ENCODE results near the gene KIF13A. TPM values are rescaled to one million over a fixed set of nuclear protein-coding genes. Genes with fewer than 3 reads are reported as not detected.

The KIF13A gene
- total RNA-seq, 2 experiments from 2014 or later: 0.91 to 1.4 TPM

DNA sequence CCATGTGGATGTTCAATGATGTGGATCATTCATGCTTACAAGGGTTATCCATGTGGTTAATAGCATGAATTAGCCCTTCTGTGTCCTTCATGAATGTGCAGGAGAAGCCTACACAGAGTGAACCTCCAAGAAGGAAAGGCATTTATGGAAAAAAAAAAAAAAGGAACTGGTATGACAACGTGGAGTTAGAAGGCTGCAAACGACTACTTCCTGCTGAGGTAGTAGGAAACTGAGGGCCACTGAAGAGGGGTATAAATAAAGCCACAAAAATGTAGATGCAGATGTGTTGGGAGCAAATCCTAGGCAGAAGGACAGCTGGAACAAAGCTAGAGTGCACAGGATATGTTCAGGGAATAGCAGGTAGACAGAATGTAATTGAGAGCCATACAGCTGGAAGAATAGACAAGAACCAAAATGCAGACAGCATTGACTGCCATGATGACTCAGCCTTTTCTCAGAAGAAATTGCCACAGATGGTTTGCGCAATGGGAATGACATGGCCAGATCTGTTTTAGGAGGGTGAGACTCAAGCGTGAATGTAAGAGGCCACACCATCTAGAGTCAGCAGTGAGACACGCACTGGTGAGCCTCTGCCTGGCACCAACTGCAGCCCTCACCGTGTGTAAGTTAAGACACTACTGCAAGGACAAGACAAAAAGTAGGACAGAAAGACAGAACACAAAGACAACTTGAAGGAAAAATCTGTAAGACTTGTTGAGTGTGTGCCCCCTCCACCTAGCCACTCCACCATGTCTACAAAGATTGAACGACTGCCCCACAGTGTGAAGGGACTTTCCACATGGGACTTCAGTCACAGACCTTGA lies 79.8 kb downstream of the KIF13A start:
- Mint-ChIP-seq H3K36me3 (ENCODE audit: low read depth) (no peaks in the 10 kb centered on the region), H3K4me1 (ENCODE audit: low read depth) (peaks cover 4% of the 10 kb centered on the region), H3K27ac (no peak overlapping the region), H3K4me3 (no peak overlapping the region), H3K27me3 (peaks cover 13% of the 10 kb centered on the region), H3K9me3 (no peaks in the 10 kb centered on the region)
- peak in 3 of 14 experiments; percentile 21 to 75 (median 66) for DNase-seq
- H3K9me3 ChIP-seq (ENCODE audit: control insufficient read depth in 1 of 2, insufficient read depth in 1 of 2, low read length in 2 of 2): peaks cover 0 to 4% of the 10 kb centered on the region in 2 experiments
- ChIA-PET CTCF (no interaction called here), POLR2A (no interaction called here)
- H3K27ac ChIP-seq (ENCODE audit: low read depth in 1 of 2, low read length in 2 of 2): no peak overlapping the region
- TF ChIP-seq, protein P1, sequence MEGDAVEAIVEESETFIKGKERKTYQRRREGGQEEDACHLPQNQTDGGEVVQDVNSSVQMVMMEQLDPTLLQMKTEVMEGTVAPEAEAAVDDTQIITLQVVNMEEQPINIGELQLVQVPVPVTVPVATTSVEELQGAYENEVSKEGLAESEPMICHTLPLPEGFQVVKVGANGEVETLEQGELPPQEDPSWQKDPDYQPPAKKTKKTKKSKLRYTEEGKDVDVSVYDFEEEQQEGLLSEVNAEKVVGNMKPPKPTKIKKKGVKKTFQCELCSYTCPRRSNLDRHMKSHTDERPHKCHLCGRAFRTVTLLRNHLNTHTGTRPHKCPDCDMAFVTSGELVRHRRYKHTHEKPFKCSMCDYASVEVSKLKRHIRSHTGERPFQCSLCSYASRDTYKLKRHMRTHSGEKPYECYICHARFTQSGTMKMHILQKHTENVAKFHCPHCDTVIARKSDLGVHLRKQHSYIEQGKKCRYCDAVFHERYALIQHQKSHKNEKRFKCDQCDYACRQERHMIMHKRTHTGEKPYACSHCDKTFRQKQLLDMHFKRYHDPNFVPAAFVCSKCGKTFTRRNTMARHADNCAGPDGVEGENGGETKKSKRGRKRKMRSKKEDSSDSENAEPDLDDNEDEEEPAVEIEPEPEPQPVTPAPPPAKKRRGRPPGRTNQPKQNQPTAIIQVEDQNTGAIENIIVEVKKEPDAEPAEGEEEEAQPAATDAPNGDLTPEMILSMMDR (IDR thresholded peaks at IDR 0.05): no peak
- H3K4me1 ChIP-seq (ENCODE audit: insufficient read depth, low read length): no peaks in the 10 kb centered on the region
- ATAC-seq (ENCODE audit: poor library complexity): no peak
- H3K36me3 ChIP-seq (ENCODE audit: insufficient read depth, low read length): no peaks in the 10 kb centered on the region
- H3K27me3 ChIP-seq (ENCODE audit: control insufficient read depth in 1 of 2, insufficient read depth in 2 of 2, low read length in 2 of 2): peaks cover 4 to 7% of the 10 kb centered on the region in 2 experiments
- no peak overlapping the region for H3K4me3 ChIP-seq (ENCODE audit: low read length)
- intact Hi-C loops (cut with DNase I, micrococcal nuclease): loop anchor here in 1 of 2 experiments (10.0 kb wide), 1 partner anchor 373 kb away; no protein-coding TSS in a partner anchor

DNA sequence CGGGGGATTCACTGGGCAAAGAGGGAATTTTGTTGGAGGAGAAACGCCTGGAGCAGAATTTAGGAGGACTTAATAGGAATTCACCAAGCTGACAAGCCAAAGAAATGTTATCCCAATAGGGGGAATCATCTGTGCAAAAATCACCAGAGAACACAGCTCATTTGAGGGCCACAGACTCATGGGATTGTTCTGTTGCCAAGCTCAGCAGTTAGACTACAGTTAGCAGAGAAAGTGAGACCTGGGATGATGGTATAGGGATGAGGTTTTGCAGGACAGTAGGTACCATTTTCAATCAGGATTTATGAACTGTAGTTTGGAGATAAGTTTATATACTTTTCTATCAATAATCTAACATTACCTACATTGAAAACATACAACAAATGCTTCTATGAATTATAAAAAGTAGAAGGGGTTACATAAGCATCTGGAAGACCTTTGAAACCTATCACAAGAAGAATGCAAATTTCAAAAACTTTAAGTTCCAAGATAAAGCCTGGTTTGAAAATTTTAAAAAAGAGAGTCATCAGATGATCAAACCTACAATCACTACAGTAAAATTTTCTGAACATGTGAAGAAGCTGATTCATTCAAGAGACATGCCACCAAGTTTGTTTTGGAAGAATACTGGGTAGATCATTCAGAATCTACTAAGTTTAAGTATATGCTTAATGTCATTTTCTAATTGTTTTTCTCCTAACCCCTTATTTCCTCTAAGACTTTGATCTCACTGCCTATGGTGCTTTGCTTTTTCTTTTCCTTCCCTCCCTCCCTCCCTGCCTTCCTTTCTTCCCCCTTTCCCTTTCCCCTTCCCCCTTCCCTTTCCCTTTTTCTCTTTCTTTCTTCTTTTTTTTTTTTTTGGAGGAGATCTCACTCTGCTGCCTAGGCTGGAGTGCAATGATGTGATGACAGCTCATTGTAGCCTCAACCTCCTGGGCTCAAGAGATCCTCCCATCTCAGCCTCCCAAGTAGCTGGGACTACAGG lies 81.5 kb downstream of the KIF13A start:
- intact Hi-C loops (cut with DNase I, micrococcal nuclease): loop anchor here in 1 of 2 experiments (10.0 kb wide), 1 partner anchor 371 kb away; no protein-coding TSS in a partner anchor
- ATAC-seq (ENCODE audit: poor library complexity) (no peak), DNase-seq (no peak)
- H3K27ac ChIP-seq (ENCODE audit: low read depth in 1 of 2, low read length in 2 of 2): no peak overlapping the region
- TF ChIP-seq, protein P1 (IDR thresholded peaks at IDR 0.05): no peak
- H3K36me3 ChIP-seq (ENCODE audit: insufficient read depth, low read length): no peaks in the 10 kb centered on the region
- POLR2A ChIA-PET: no interaction called here
- H3K9me3 Mint-ChIP-seq: no peaks in the 10 kb centered on the region
- H3K27ac Mint-ChIP-seq: no peak overlapping the region
- H3K4me3 Mint-ChIP-seq: no peak overlapping the region
- no peaks in the 10 kb centered on the region for H3K4me1 ChIP-seq (ENCODE audit: insufficient read depth, low read length)
- H3K27me3 ChIP-seq (ENCODE audit: control insufficient read depth in 1 of 2, insufficient read depth in 2 of 2, low read length in 2 of 2): peaks cover 7 to 8% of the 10 kb centered on the region in 2 experiments
- H3K4me3 ChIP-seq (ENCODE audit: low read length): no peak overlapping the region
- peaks cover 0 to 4% of the 10 kb centered on the region in 2 experiments for H3K9me3 ChIP-seq (ENCODE audit: control insufficient read depth in 1 of 2, insufficient read depth in 1 of 2, low read length in 2 of 2)
- H3K36me3 Mint-ChIP-seq (ENCODE audit: low read depth): no peaks in the 10 kb centered on the region
- CTCF ChIA-PET: no interaction called here
- H3K4me1 Mint-ChIP-seq (ENCODE audit: low read depth): peaks cover 4% of the 10 kb centered on the region
- peaks cover 13% of the 10 kb centered on the region for H3K27me3 Mint-ChIP-seq

DNA sequence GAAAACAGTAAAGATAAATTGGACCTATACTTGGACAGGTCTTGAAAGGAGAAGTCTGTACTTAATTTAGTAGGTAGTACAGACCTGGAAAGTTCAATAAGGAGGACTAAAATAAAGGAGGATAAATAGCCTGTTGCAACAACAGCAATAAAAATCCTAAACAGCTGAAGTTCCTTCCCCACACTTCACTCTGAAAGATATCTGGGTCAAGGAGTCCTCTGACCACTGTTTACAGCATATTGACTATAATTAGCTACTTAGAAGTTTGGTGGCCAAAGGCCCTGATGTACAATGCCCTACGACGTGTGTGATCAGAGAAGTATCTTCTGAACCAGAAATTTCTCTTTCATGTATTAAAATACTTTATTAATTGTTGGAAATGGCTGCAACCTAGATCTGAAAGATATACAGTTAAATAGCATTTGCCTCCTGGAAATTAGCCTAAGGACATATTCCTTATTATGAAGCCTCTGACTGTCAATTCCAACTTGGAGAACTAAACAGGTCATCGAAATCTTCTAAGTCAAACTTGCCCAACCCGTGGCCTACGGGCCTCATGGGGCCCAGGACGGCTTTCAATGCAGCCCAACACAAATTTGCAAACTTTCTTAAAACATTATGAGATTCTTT lies 82.8 kb downstream of the KIF13A start:
- H3K4me3 ChIP-seq (ENCODE audit: low read length): no peak overlapping the region
- peaks cover 18% of the 10 kb centered on the region for H3K27me3 Mint-ChIP-seq

More for the DNA sequence above, 82.8 kb downstream of the KIF13A start:
- ATAC-seq (ENCODE audit: poor library complexity) (no peak), DNase-seq (no peak)
- H3K27ac ChIP-seq (ENCODE audit: low read depth in 1 of 2, low read length in 2 of 2): no peak overlapping the region
- TF ChIP-seq, protein P1 (IDR thresholded peaks at IDR 0.05): no peak
- H3K9me3 ChIP-seq (ENCODE audit: control insufficient read depth in 1 of 2, insufficient read depth in 1 of 2, low read length in 2 of 2): peaks cover 0 to 4% of the 10 kb centered on the region in 2 experiments
- no peaks in the 10 kb centered on the region for H3K36me3 ChIP-seq (ENCODE audit: insufficient read depth, low read length)
- H3K4me1 ChIP-seq (ENCODE audit: insufficient read depth, low read length): no peaks in the 10 kb centered on the region
- POLR2A ChIA-PET: no interaction called here
- Mint-ChIP-seq H3K27ac (no peak overlapping the region), H3K9me3 (no peaks in the 10 kb centered on the region), H3K4me1 (ENCODE audit: low read depth) (peaks cover 4% of the 10 kb centered on the region), H3K4me3 (no peak overlapping the region), H3K36me3 (ENCODE audit: low read depth) (no peaks in the 10 kb centered on the region)
- intact Hi-C loops (cut with DNase I, micrococcal nuclease): loop anchor here in 1 of 2 experiments (10.0 kb wide), 1 partner anchor 370 kb away; no protein-coding TSS in a partner anchor
- CTCF ChIA-PET: no interaction called here
- peaks cover 7 to 8% of the 10 kb centered on the region in 2 experiments for H3K27me3 ChIP-seq (ENCODE audit: control insufficient read depth in 1 of 2, insufficient read depth in 2 of 2, low read length in 2 of 2)

Data from CD4-positive, alpha-beta T cell (primary cell).